Activated CD8-positive, alpha-beta memory T cell treated with anti-CD3 and anti-CD28 coated beads, Interleukin-2, amount 50 U/mL, for 48 hours (primary cell): Measurements from ENCODE around the gene OR1J2.
"Not testable (repeated sequence)": the region's sequence is repeated elsewhere in the genome, so short reads cannot be mapped to it uniquely, and the experiment has no call there.

Experiments
- DNase-seq: peaks from one replicate; pipeline ENCODE4 v3.0.0-alpha.2; 2020

Gene OR1J2, protein sequence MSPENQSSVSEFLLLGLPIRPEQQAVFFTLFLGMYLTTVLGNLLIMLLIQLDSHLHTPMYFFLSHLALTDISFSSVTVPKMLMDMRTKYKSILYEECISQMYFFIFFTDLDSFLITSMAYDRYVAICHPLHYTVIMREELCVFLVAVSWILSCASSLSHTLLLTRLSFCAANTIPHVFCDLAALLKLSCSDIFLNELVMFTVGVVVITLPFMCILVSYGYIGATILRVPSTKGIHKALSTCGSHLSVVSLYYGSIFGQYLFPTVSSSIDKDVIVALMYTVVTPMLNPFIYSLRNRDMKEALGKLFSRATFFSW

GRCh38 chr9:122510502-122510901 lies at the start of gene OR1J2:
Gene OR1J2, plus strand, starts transcription at chr9:122510802. Its CDS starts 0 bp downstream, at chr9:122510802.
- no peak for DNase-seq

DNA sequence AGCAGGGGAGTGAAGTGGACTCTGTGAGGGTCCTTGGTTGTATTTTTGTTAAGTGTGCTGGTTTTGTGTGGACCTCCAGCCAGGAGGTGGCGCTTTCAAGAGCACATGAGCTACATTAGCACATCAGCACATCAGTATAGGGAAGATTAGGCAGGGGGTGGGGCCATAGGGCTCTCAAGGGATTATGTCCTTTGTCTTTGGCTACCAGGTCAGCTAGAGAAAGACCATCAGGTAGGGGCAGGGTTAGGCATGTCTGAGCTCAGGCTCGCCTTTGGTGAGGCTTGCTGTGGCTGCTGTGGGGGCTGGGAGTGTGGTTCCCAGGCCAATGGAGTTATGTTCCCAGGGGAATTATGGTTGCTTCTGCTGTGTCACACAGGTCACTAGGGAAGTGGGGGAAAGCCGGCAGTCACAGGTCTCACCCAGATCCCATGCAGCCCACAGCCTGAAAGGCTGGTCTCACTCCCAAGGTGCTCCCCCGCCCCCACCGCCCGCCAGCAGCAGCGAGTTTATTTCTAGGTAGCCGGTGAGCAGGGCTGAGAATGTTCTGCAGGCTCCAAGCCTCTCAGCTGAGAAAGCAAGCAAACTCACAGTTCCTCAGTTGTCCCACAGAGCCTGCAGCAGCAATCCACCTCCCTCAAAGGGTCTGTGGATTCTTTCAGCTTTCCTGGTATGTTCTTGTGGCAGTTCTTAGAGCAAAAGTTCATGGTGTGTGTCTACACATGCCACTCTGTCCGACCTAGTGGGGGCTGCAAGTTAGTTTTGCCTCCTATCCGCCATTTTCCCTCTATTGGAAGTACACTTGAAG lies 46.6 kb upstream of the OR1J2 start:
- DNase-seq = no peak

DNA sequence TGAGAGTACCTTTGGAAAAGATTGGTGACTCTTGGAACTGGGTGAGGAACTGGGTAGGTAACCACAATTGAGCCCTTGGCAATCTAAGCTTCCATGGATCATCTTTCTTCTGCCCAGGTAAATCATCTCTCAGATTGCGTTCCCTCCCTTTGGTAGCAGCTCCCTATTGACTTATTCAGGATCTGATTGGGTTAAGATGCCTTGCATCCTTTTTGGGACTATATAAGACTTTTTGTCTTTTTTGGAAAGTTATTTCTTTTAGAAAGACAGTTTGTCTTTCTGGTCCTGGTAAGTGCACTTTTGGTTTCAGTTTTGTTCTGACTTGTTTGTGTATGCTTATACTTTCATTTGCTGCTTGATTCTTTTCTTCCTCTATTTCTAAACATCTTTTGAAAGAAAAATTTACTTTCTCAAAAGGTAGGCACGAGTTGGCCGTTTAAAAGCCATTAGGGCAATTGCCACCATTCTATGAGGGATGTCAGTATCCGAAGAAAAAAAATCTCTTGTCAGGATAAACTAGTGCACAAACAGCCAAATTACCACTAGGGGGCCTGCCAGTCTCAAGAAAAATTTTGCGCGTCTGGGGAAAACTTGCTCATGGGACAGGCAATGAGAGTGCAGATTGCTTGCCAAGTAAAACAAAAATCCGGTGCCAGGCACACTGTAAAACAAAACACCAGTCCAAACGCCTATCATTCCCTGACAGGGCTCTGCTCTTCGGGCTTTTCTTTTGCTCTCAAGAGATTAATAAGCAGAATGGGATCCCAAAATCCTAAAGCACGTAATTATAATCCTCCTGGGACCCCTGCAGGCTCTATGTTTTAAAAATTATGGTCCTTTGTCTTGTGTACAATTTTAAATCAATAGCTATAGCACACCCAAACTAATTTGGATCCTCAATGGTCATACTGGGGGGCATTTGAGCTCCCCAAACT lies 45.7 kb upstream of the OR1J2 start:
- DNase-seq = peak; percentile 77

DNA sequence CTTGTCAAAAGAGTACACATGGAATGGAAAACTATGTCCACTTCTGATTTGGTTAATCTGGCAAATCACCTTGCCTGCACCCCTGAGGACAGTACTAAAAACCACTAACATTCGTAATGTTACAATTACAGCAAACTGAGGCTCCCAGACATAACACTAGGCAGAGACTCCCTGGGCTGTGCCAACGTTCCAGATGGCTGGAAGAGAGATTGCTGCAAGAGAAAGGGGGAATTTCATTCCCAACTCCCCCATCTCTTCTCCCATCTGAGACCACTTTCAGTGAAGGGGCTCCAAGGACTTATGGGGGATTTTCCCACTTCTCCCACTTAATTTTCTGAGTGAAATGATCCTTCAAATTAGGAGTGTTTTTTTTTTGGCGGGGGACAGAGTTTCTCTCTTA lies 44.1 kb upstream of the OR1J2 start:
- DNase-seq = no peak

- DNase-seq = no peak
Measured at GRCh38 chr9:122468735-122469134, 41.9 kb upstream of the OR1J2 start.

GRCh38 chr9:122474561-122474960 lies 36.0 kb upstream of the OR1J2 start:
- no peak for DNase-seq

DNA sequence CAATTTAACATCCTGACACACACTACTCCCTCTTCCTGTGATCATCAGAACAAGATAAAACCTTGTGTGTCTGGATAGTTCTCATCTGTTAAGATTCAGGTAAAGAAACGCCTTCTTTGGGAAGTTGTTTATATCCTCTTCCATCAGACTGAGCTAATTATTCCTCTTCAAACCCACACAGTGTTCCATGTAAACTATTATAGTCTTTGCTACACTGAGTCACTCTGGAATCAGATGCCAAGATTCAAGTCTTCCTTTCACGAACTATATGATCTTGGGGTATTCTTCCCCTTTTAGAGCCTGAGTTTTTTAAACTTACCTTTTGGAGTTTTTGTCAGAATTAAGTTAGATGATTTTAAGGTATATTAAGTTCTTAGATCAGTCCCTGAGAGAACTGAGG lies 34.9 kb upstream of the OR1J2 start:
- no peak for DNase-seq

GRCh38 chr9:122477346-122477745 lies 33.3 kb upstream of the OR1J2 start:
- no peak for DNase-seq

DNA sequence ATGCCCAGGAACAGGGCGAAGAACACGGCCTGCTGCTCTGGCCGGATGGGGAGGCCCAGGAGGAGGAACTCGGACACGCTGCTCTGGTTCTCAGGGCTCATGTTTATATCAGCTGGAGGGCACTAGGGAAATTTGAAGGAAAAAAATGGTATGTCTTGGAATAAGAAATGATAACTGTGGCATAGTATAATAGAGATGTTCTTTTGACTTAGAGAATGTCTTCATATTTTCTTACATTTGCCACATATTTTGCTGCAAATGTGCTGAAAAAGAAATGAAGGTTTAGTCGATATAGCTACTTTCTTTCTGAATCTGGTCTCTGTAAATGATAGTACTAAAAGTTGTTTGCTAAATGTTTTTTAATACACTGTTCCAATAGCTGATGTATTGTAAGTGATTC lies 32.8 kb upstream of the OR1J2 start, which contains the start of gene OR1J1:
OR1J1 (minus strand) TSS at position 101 of the 400 bp plus-strand sequence; CDS start at position 101, 0 bp downstream.
- DNase-seq = no peak

DNA sequence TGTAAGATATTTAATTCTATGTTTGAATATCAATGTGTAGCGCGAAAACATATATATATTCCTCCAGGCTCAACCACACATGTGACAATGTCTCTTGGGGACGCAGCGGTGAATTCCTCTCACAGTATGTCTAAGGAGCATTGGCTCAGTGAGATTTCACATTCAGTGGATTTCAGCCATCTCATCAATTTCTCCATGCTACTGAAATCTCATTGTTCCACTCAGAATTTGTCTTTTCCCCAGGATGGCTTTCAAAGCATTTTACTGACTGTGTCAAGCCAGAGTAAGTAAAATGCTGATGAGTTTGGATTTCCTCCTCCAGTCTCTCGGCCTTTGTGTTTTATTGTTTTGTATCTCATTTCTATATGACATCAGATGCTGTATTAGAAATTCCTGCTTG lies 31.5 kb upstream of the OR1J2 start:
- no peak for DNase-seq

GRCh38 chr9:122498883-122499288 lies 11.7 kb upstream of the OR1J2 start:
- DNase-seq = no peak

- no peak for DNase-seq
Measured at GRCh38 chr9:122506964-122507363, 3.6 kb upstream of the OR1J2 start.

GRCh38 chr9:122518226-122518625 lies 7.6 kb downstream of the OR1J2 start:
- DNase-seq = no peak

DNA sequence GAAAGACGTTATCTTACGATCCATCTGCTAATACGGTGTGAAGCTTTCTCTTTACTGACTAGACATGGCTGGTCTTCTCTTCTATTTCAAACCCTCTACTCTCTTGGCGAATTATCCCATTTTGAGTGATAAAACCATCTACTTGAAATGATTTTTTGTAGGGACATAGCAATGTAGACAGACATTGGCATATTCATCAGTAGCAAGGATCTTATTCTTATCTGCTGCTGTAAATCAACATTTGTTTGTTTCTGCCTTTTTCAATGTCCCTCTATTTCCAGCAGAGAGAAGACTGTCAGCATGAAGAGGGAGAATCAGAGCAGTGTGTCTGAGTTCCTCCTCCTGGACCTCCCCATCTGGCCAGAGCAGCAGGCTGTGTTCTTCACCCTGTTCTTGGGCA lies 8.2 kb downstream of the OR1J2 start, which contains the start of gene OR1J4:
OR1J4 (plus strand) TSS at position 301 of the 400 bp plus-strand sequence; CDS start at position 301, 0 bp downstream.
- DNase-seq = no peak

- no peak for DNase-seq
Measured at GRCh38 chr9:122519376-122519775, 8.8 kb downstream of the OR1J2 start.

GRCh38 chr9:122526602-122527001 lies 16.0 kb downstream of the OR1J2 start:
- DNase-seq = no peak

DNA sequence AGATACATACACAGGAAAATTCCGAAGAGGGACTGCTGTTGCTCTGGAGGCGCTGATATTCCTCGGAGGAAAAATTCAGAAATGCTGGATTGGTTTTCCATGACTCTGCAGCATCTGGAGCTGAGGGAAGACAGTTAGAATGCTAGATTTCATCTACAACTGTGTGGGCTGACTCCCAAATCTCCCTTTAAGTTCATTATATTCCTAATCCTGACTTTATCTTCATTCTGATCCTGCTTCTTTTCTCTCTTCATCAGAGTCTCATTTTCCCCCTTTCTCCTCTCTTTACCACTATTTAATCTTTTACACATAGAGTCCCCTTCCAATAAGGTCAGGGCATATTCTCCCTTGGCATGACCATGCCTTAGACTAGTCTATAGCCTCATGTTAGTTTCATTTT lies 16.6 kb downstream of the OR1J2 start, which contains the start of gene OR1N1:
OR1N1 (minus strand) TSS at position 101 of the 400 bp plus-strand sequence; CDS start at position 101, 0 bp downstream.
- no peak for DNase-seq

DNA sequence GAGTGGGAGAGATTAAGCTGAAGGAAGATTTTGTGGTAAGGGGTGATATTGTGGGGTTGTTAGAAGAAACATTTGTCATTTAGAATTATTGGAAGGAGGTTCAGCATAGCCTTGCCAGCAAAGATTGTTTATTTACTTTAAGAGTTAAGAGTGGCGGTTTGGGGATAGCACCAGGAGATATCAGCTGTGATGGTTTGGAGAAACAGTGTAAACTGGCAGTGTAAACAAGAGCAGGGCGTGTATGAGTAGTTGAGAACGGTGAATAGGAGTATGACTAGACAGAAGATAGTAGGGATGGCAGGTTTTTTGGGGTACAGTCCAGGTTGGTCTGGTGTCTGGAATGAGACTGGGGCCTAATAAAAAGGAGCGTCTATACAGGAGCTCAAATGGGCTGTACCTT lies 20.6 kb downstream of the OR1J2 start:
- not testable (repeated sequence) for DNase-seq

GRCh38 chr9:122536134-122536533 lies 25.5 kb downstream of the OR1J2 start:
- no peak for DNase-seq

GRCh38 chr9:122537066-122537465 lies 26.5 kb downstream of the OR1J2 start:
- DNase-seq = not testable (repeated sequence)

DNA sequence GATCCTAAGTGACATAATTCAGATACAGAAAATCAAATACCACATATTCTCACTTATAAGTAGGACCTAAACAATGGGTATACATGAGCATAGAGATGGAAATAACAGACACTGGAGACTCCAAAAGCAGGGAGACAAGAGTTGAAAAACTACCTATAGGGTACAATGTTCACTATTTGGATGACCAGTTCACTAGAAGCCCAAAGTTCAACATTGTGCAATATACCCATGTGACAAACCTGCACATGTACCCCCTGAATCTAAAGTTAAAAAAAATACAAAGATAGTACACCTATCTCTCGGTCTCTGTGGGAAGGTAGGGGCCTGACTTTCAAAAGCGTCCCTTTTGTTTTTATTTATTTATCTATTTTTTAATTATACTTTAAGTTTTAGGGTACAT lies 28.2 kb downstream of the OR1J2 start:
- DNase-seq = no peak

DNA sequence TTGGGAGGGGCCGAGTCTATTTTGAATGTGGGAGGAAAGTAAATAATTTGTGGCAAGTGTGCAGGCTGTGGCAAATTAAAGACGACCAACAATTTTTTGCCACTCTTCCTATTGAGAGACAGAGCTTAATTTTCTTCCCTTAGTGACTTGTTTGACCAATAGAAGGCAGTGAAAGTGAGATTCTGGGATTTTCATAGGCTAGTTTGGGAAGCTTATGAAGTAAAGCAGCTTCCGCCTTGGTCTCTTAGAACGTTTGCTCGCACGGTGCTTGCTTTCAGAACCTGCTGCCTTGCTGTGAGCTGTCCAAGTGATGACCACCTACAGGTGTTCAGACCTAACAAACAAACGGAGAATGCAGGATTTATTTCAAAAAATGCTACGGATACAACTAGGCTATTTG lies 35.6 kb downstream of the OR1J2 start:
- no peak for DNase-seq

- DNase-seq = no peak
Measured at GRCh38 chr9:122551371-122551770, 40.8 kb downstream of the OR1J2 start.
